ENCODE results near the gene RSBN1L. TPM values are rescaled to one million over a fixed set of nuclear protein-coding genes. Genes with fewer than 3 reads are reported as not detected.

Gene RSBN1L
- polyA plus RNA-seq, 1 donor (not counting 4 experiments of a cell fraction or from before 2014, with no cell fraction given), result 9.6 TPM

GRCh38 chr7:77731716-77732115 is 35.5 kb downstream of the RSBN1L start:
- no peak overlapping the region for H3K27ac ChIP-seq (ENCODE audit: control insufficient read depth, insufficient read depth, low read length)
- DNase-seq (ENCODE audit: low read depth, low spot score), result no peak
- H3K4me2 ChIP-seq (ENCODE audit: control insufficient read depth, extremely low read depth, insufficient read depth, low read depth, low read length), result no peak overlapping the region
- no peak overlapping the region for H3K9ac ChIP-seq (ENCODE audit: control insufficient read depth, extremely low read depth, insufficient read depth, low read length)
- no peaks in the 10 kb centered on the region for H3K9me3 ChIP-seq (ENCODE audit: control insufficient read depth, low read depth, low read length)
- TF ChIP-seq EZH2 (IDR thresholded peaks at IDR 0.05; ENCODE audit: low read length) (no peak), CTCF (optimal IDR thresholded peaks at IDR 0.05 in 1 of 3, IDR thresholded peaks at IDR 0.05 in 1 of 3, conservative IDR thresholded peaks at IDR 0.05 in 1 of 3; ENCODE audit: extremely low read depth in 1 of 3, insufficient read depth in 2 of 3, low read length in 3 of 3) (no peak)
- FAIRE-seq, result no peak
- no peak overlapping the region for H2AFZ ChIP-seq (ENCODE audit: control insufficient read depth, low read length)
- H3K36me3 ChIP-seq (ENCODE audit: control insufficient read depth in 2 of 2, extremely low read depth in 1 of 2, insufficient read depth in 2 of 2, low read length in 2 of 2), result no peaks in the 10 kb centered on the region
- H3K4me3 ChIP-seq (ENCODE audit: control insufficient read depth in 2 of 3, extremely low read depth in 1 of 3, insufficient read depth in 2 of 3, low read depth in 1 of 3, low read length in 3 of 3), result no peak overlapping the region
- H3K4me1 ChIP-seq (ENCODE audit: control insufficient read depth, extremely low read depth, insufficient read depth, low read length), result peaks cover 26% of the 10 kb centered on the region
- peaks cover 60% of the 10 kb centered on the region for H3K79me2 ChIP-seq (ENCODE audit: control insufficient read depth, insufficient read depth, low read length)
- dilution Hi-C loops (cut with MboI; ENCODE audit: extremely low pct_ligation_motif_present, low sequenced_read_pairs), result no loop called here
- H4K20me1 ChIP-seq (ENCODE audit: control insufficient read depth, extremely low read depth, insufficient read depth, low read length), result no peaks in the 10 kb centered on the region
- no peaks in the 10 kb centered on the region for H3K9me1 ChIP-seq (ENCODE audit: control insufficient read depth, extremely low read depth, insufficient read depth, low read length)
- no peaks in the 10 kb centered on the region for H3K27me3 ChIP-seq (ENCODE audit: control insufficient read depth, extremely low read depth, insufficient read depth, low read length)

GRCh38 chr7:77734659-77735421 is 38.6 kb downstream of the RSBN1L start:
- no peak for TF ChIP-seq EZH2 (IDR thresholded peaks at IDR 0.05; ENCODE audit: low read length)
- no peak for TF ChIP-seq CTCF (optimal IDR thresholded peaks at IDR 0.05 in 1 of 3, IDR thresholded peaks at IDR 0.05 in 1 of 3, conservative IDR thresholded peaks at IDR 0.05 in 1 of 3; ENCODE audit: extremely low read depth in 1 of 3, insufficient read depth in 2 of 3, low read length in 3 of 3)
- H3K4me1 ChIP-seq (ENCODE audit: control insufficient read depth, extremely low read depth, insufficient read depth, low read length), result peaks cover 8% of the 10 kb centered on the region
- H3K4me2 ChIP-seq (ENCODE audit: control insufficient read depth, extremely low read depth, insufficient read depth, low read depth, low read length), result peak overlapping the region; percentile 48
- H3K9ac ChIP-seq (ENCODE audit: control insufficient read depth, extremely low read depth, insufficient read depth, low read length), result no peak overlapping the region
- peak overlapping the region; percentile 20 for H3K27ac ChIP-seq (ENCODE audit: control insufficient read depth, insufficient read depth, low read length)
- H2AFZ ChIP-seq (ENCODE audit: control insufficient read depth, low read length), result peak overlapping the region; percentile 30
- dilution Hi-C loops (cut with MboI; ENCODE audit: extremely low pct_ligation_motif_present, low sequenced_read_pairs), result no loop called here
- H3K9me3 ChIP-seq (ENCODE audit: control insufficient read depth, low read depth, low read length), result no peaks in the 10 kb centered on the region
- no peaks in the 10 kb centered on the region for H4K20me1 ChIP-seq (ENCODE audit: control insufficient read depth, extremely low read depth, insufficient read depth, low read length)
- no peaks in the 10 kb centered on the region for H3K27me3 ChIP-seq (ENCODE audit: control insufficient read depth, extremely low read depth, insufficient read depth, low read length)
- no peak overlapping the region for H3K4me3 ChIP-seq (ENCODE audit: control insufficient read depth in 2 of 3, extremely low read depth in 1 of 3, insufficient read depth in 2 of 3, low read depth in 1 of 3, low read length in 3 of 3)
- DNase-seq (ENCODE audit: low read depth, low spot score) (no peak), FAIRE-seq (no peak)
- no peaks in the 10 kb centered on the region for H3K36me3 ChIP-seq (ENCODE audit: control insufficient read depth in 2 of 2, extremely low read depth in 1 of 2, insufficient read depth in 2 of 2, low read length in 2 of 2)
- no peaks in the 10 kb centered on the region for H3K9me1 ChIP-seq (ENCODE audit: control insufficient read depth, extremely low read depth, insufficient read depth, low read length)
- peaks cover 45% of the 10 kb centered on the region for H3K79me2 ChIP-seq (ENCODE audit: control insufficient read depth, insufficient read depth, low read length)

Data from keratinocyte (primary cell).